H1 (cell line): Measurements from ENCODE around the gene SPEF2. TPM values are rescaled to one million over a fixed set of nuclear protein-coding genes. Genes with fewer than 3 reads are reported as not detected.

Experiments used
- CTCF ChIA-PET: fragments of 300-600 bp; sonication (Branson Sonifier 250); formaldehyde crosslinking; loops from one replicate; lab custom pipeline; 2021; ENCODE audit not compliant: partially characterized antibody; lab: Charles Lee
- POLR2A ChIA-PET: fragments of 300-600 bp; sonication (Branson Sonifier 250); formaldehyde crosslinking; loops from one replicate; lab custom pipeline; 2021; ENCODE audit warnings: inconsistent platforms; ENCODE audit not compliant: partially characterized antibody; lab: Charles Lee
- DNase-seq, 2 experiments: peaks; one replicate each; pipeline versions ENCODE4 v3.0.0 to v3.0.0-alpha.2; 2010 to 2022; ENCODE audit warnings: low spot score in 2 of 2, low read depth in 1 of 2, mixed read lengths in 1 of 2
- FAIRE-seq: peaks from 2 replicates; lab custom pipeline; 2011; peaks lifted over from hg19 to GRCh38; lab: Jason Lieb, UNC
- H2AFZ ChIP-seq: 2 replicates; pipeline ENCODE4 v1.8.1; 2012; ENCODE audit warnings: low read length, inconsistent platforms
- H2AK5ac ChIP-seq: 2 replicates; pipeline ENCODE4 v1.6.1; 2013; ENCODE audit warnings: low read depth, low read length
- H2BK120ac ChIP-seq: replicated peaks from 2 replicates; pipeline ENCODE3; 2013; ENCODE audit warnings: low read depth, low read length, inconsistent platforms
- H2BK12ac ChIP-seq: 2 replicates; pipeline ENCODE4 v1.6.1; 2013; ENCODE audit warnings: low read depth, low read length
- H2BK15ac ChIP-seq: 2 replicates; pipeline ENCODE4 v1.6.1; 2013; ENCODE audit warnings: low read length
- H2BK20ac ChIP-seq: 2 replicates; pipeline ENCODE4 v1.6.1; 2013; ENCODE audit warnings: low read length
- H2BK5ac ChIP-seq: 2 replicates; pipeline ENCODE4 v1.6.1; 2013; ENCODE audit warnings: low read depth, low read length
- H3K14ac ChIP-seq: 2 replicates; pipeline ENCODE4 v1.6.1; 2013; ENCODE audit warnings: inconsistent platforms; ENCODE audit not compliant: insufficient read length
- H3K18ac ChIP-seq: 2 replicates; pipeline ENCODE4 v1.6.1; 2013; ENCODE audit warnings: low read length; ENCODE audit errors: extremely low read depth
- H3K23ac ChIP-seq: 2 replicates; pipeline ENCODE4 v1.6.1; 2013; ENCODE audit warnings: inconsistent platforms; ENCODE audit not compliant: insufficient read length
- H3K23me2 ChIP-seq: 2 replicates; pipeline ENCODE4 v1.6.1; 2013; ENCODE audit warnings: low read depth, low read length
- H3K27ac ChIP-seq: 2 replicates; pipeline ENCODE4 v1.6.1; 2011; ENCODE audit warnings: low read depth, low read length, inconsistent platforms
- H3K27me3 ChIP-seq, 4 experiments: replicated peaks in 1 of 4; 1 replicate in 1 of 4; 2 replicates in 3 of 4; pipeline versions ENCODE4 v1.6.1 to v1.8.1; 2011 to 2013; ENCODE audit warnings: low read length in 3 of 4, mild to moderate bottlenecking in 3 of 4, inconsistent platforms in 2 of 4, mixed read lengths in 2 of 4, moderate library complexity in 1 of 4; ENCODE audit not compliant: control insufficient read depth in 3 of 4, insufficient read depth in 3 of 4; ENCODE audit errors: extremely low read depth in 1 of 4
- H3K36me3 ChIP-seq, 4 experiments: 2 replicates each; pipeline versions ENCODE4 v1.6.1 to v1.8.1; 2011 to 2013; ENCODE audit warnings: mild to moderate bottlenecking in 4 of 4, low read length in 3 of 4, moderate library complexity in 2 of 4, control low read depth in 1 of 4, inconsistent platforms in 1 of 4; ENCODE audit not compliant: insufficient read depth in 4 of 4, control insufficient read depth in 2 of 4
- H3K4ac ChIP-seq: replicated peaks from 2 replicates; pipeline ENCODE3; 2013; ENCODE audit warnings: low read length, low read depth, mixed read lengths, inconsistent platforms; ENCODE audit not compliant: insufficient read length
- H3K4me1 ChIP-seq, 4 experiments: replicated peaks in 1 of 4; 1 replicate in 1 of 4; 2 replicates in 3 of 4; pipeline versions ENCODE4 v1.6.1 to v1.8.1; 2011 to 2013; ENCODE audit warnings: low read length in 3 of 4, inconsistent platforms in 2 of 4, mixed read lengths in 1 of 4; ENCODE audit not compliant: insufficient read depth in 4 of 4, control insufficient read depth in 3 of 4
- H3K4me2 ChIP-seq, 2 experiments: 2 replicates each; pipeline versions ENCODE4 v1.6.1 to v1.8.1; 2011 to 2013; ENCODE audit warnings: low read depth in 2 of 2, low read length in 2 of 2, control low read depth in 1 of 2, inconsistent platforms in 1 of 2, mild to moderate bottlenecking in 1 of 2; ENCODE audit not compliant: insufficient read depth in 1 of 2
- H3K4me3 ChIP-seq, 4 experiments: fragments of 200-600, 300-600 bp in 1 of 4; sonication (generic), shearing (Covaris generic), sonication (Bioruptor Twin) in 1 of 4; 2 replicates each; pipeline versions ENCODE4 v1.5.1 to v1.8.1; 2011 to 2016; ENCODE audit warnings: low read length in 4 of 4, low read depth in 3 of 4, control low read depth in 2 of 4, inconsistent platforms in 2 of 4, mild to moderate bottlenecking in 2 of 4, mixed read lengths in 1 of 4, moderate library complexity in 1 of 4; ENCODE audit not compliant: insufficient read depth in 2 of 4; ENCODE audit errors: extremely low read depth in 1 of 4
- H3K56ac ChIP-seq: replicated peaks from 2 replicates; pipeline ENCODE3; 2013; ENCODE audit warnings: low read depth, mild to moderate bottlenecking, mixed read lengths, low read length, inconsistent platforms; ENCODE audit not compliant: insufficient read length
- H3K79me1 ChIP-seq: 2 replicates; pipeline ENCODE4 v1.6.1; 2013; ENCODE audit warnings: low read depth, low read length, control low read depth
- H3K79me2 ChIP-seq, 2 experiments: 2 replicates each; pipeline versions ENCODE4 v1.6.1 to v1.8.1; 2012 to 2013; ENCODE audit warnings: low read length in 2 of 2, mild to moderate bottlenecking in 2 of 2, inconsistent platforms in 1 of 2; ENCODE audit not compliant: insufficient read depth in 2 of 2, control insufficient read depth in 1 of 2
- H3K9ac ChIP-seq, 4 experiments: replicated peaks in 1 of 4; 1 replicate in 1 of 4; 2 replicates in 3 of 4; pipeline versions ENCODE4 v1.6.1 to v1.8.1; 2011 to 2013; ENCODE audit warnings: low read depth in 3 of 4, low read length in 3 of 4, control low read depth in 2 of 4, mild to moderate bottlenecking in 2 of 4, moderate library complexity in 2 of 4, inconsistent platforms in 1 of 4; ENCODE audit errors: extremely low read depth in 1 of 4
- H3K9me3 ChIP-seq, 2 experiments: 2 replicates each; pipeline versions ENCODE4 v1.6.1 to v1.8.1; 2012 to 2013; ENCODE audit warnings: mild to moderate bottlenecking in 2 of 2, moderate library complexity in 2 of 2, control low read depth in 1 of 2, inconsistent platforms in 1 of 2, low read depth in 1 of 2, low read length in 1 of 2, mixed read lengths in 1 of 2; ENCODE audit not compliant: insufficient read depth in 2 of 2
- H4K20me1 ChIP-seq, 2 experiments: replicated peaks in 1 of 2; 2 replicates each; pipeline versions ENCODE3 to v1.8.1; 2011 to 2013; ENCODE audit warnings: inconsistent platforms in 2 of 2, low read length in 2 of 2, mild to moderate bottlenecking in 1 of 2; ENCODE audit not compliant: insufficient read depth in 2 of 2, control insufficient read depth in 1 of 2
- H4K5ac ChIP-seq: 2 replicates; pipeline ENCODE4 v1.6.1; 2013; ENCODE audit warnings: low read length, low read depth, mixed read lengths, inconsistent platforms; ENCODE audit not compliant: insufficient read length
- H4K8ac ChIP-seq: 2 replicates; pipeline ENCODE4 v1.8.0; 2013; ENCODE audit warnings: mild to moderate bottlenecking, moderate library complexity, low read length, inconsistent platforms; ENCODE audit not compliant: insufficient read depth; ENCODE audit errors: extremely low read depth
- H4K91ac ChIP-seq: replicated peaks from 2 replicates; pipeline ENCODE3; 2013; ENCODE audit warnings: low read length, mixed read lengths, inconsistent platforms; ENCODE audit not compliant: insufficient read length
- BCL11A ChIP-seq, 2 experiments: IDR thresholded peaks; one replicate each; pipeline ENCODE4 v1.6.1; 2011; ENCODE audit warnings: low read depth in 2 of 2, low read length in 2 of 2, mild to moderate bottlenecking in 2 of 2
- BRCA1 ChIP-seq: IDR thresholded peaks from 2 replicates; pipeline ENCODE4 v1.6.1; 2012; ENCODE audit warnings: low read depth, low read length, improper control_type of control experiment
- CBX5 ChIP-seq: fragments of 300-800, 300-1000 bp; sonication (generic); IDR thresholded peaks from 2 replicates; pipeline ENCODE4 v1.7.1; 2016; ENCODE audit warnings: antibody characterized with exemption, low read length, low read depth
- CEBPB ChIP-seq: IDR thresholded peaks from 2 replicates; pipeline ENCODE4 v1.6.1; 2012; ENCODE audit warnings: low read depth, low read length
- EGR1 ChIP-seq: IDR thresholded peaks from 2 replicates; pipeline ENCODE4 v1.6.1; 2011; ENCODE audit warnings: low read depth, low read length, borderline replicate concordance
- EP300 ChIP-seq, 2 experiments: IDR thresholded peaks; 1 replicate in 1 of 2; 2 replicates in 1 of 2; pipeline ENCODE4 v1.6.1; 2011 to 2012; ENCODE audit warnings: low read depth in 2 of 2, low read length in 2 of 2, mild to moderate bottlenecking in 2 of 2, borderline replicate concordance in 1 of 2, inconsistent platforms in 1 of 2, moderate library complexity in 1 of 2
- KDM4A ChIP-seq: IDR thresholded peaks from one replicate; pipeline ENCODE4 v1.7.1; 2012; ENCODE audit warnings: low read depth, mild to moderate bottlenecking, moderate library complexity, low read length, inconsistent platforms; ENCODE audit not compliant: severe bottlenecking
- PHF8 ChIP-seq: fragments of 200-600 bp; sonication (generic); conservative IDR thresholded peaks from 2 replicates; pipeline ENCODE4 v1.7.1; 2012; ENCODE audit warnings: low read depth, mild to moderate bottlenecking, inconsistent platforms, low read length, moderate library complexity
- POLR2A ChIP-seq, 2 experiments: IDR thresholded peaks; 1 replicate in 1 of 2; 2 replicates in 1 of 2; pipeline ENCODE4 v1.6.1; 2011; ENCODE audit warnings: low read depth in 2 of 2, low read length in 2 of 2, mild to moderate bottlenecking in 2 of 2; ENCODE audit errors: control extremely low read depth in 1 of 2
- POU5F1 ChIP-seq: IDR thresholded peaks from 2 replicates; pipeline ENCODE4 v1.6.1; 2011; ENCODE audit warnings: low read depth, mild to moderate bottlenecking, low read length, moderate library complexity
- RNF2 ChIP-seq: fragments of 200-900, 300-1000 bp; sonication (generic); IDR thresholded peaks from 2 replicates; pipeline ENCODE4 v1.7.1; 2016; ENCODE audit warnings: borderline replicate concordance, low read depth, mild to moderate bottlenecking, antibody characterized with exemption, low read length; ENCODE audit not compliant: poor library complexity, severe bottlenecking; ENCODE audit errors: missing control alignments
- SIN3A ChIP-seq, 2 experiments: IDR thresholded peaks in 1 of 2; conservative IDR thresholded peaks in 1 of 2; 2 replicates each; pipeline ENCODE4 v1.6.1; 2011 to 2012; ENCODE audit warnings: low read length in 2 of 2, improper control_type of control experiment in 1 of 2, low read depth in 1 of 2, mild to moderate bottlenecking in 1 of 2
- SP2 ChIP-seq: IDR thresholded peaks from 2 replicates; pipeline ENCODE4 v1.6.1; 2012; ENCODE audit warnings: mild to moderate bottlenecking, low read length, inconsistent platforms
- TAF7 ChIP-seq: optimal IDR thresholded peaks from 2 replicates; pipeline ENCODE3; 2011; ENCODE audit warnings: low read depth, mild to moderate bottlenecking, inconsistent platforms, low read length, moderate library complexity, borderline replicate concordance
- TBP ChIP-seq: IDR thresholded peaks from 2 replicates; pipeline ENCODE4 v1.6.1; 2011; ENCODE audit warnings: low read depth, low read length, improper control_type of control experiment
- WGBS, 2 experiments: shearing (Covaris generic) in 1 of 2; methylation state at CpG; one replicate each; pipeline versions ENCODE4 v1.1.6 to v1.1.7; 2013 to 2015; ENCODE audit warnings: low lambda C conversion rate in 2 of 2, mixed read lengths in 2 of 2, inconsistent platforms in 1 of 2, low coverage in 1 of 2, missing lambda C conversion rate in 1 of 2; ENCODE audit not compliant: insufficient replicate concordance in 2 of 2, insufficient coverage in 1 of 2, insufficient read length in 1 of 2; ENCODE audit errors: extremely low coverage in 1 of 2, missing lambda C conversion rate in 1 of 2; 5-methylcytosine and 5-hydroxymethylcytosine counted together
- polyA plus RNA-seq, 7 experiments: library from polyadenylated mRNA; depleted of rRNA in 3 of 7; stranded (reverse) in 5 of 7; unstranded in 2 of 7; fragments of >200 nt in 5 of 7; fragments of 200-250 nt in 2 of 7; gene quantifications; 1 replicate in 5 of 7; 2 replicates in 1 of 7; 4 replicates in 1 of 7; pipeline versions ENCODE4 v1.2.1 to v1.2.3, GENCODE V29; 2011 to 2013; ENCODE audit warnings: missing spikeins in 2 of 7, mixed read lengths in 2 of 7
- total RNA-seq: library from RNA; stranded (reverse); fragmentation: NEBNext Ultra II Directional; extraction: Animal tissue kit (Norgen Biotek cat#: 25700); gene quantifications from 2 replicates; pipeline ENCODE4 v1.2.1, GENCODE V29; 2021

SPEF2 gene
- total and polyA plus RNA-seq, 2 of the 8 experiments (the other 6 are each of a cell fraction or from before 2014, with no cell fraction given), result 0.14 to 0.73 TPM

DNA sequence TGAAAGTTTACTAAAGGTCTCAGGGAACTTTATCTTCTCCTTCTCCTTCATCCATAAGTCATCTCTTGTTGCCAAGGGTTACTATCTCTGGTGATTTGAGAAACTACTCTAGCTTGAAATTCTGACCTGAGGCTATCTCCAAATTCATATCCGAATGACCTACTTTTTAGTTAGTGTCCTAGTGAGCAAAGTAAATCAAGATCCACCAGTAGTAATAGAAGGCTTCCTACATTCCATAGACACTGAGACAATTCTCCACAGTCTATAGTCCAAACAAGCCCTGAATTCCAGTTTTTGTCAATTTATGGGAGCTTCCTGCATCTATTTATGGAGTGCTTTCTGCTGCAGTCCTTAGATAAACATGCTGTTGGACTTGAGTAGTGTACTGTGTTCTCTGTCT lies 244.1 kb downstream of the SPEF2 start:
- Histone ChIP-seq H3K4me1 (peaks cover 0 to 7% (median 2%) of the 10 kb centered on the region in 4 experiments; a peak in 3 of 7 replicates), H3K18ac (no peak overlapping the region), H2AK5ac (no peak overlapping the region), H4K91ac (no peak overlapping the region), H2BK20ac (no peak overlapping the region), H3K9me3 (no peaks in the 10 kb centered on the region), H3K27ac (no peak overlapping the region), H3K79me2 (no peaks in the 10 kb centered on the region), H4K5ac (no peak overlapping the region), H3K9ac (no peak overlapping the region), H3K4me3 (no peak overlapping the region), H4K20me1 (no peaks in the 10 kb centered on the region), H3K27me3 (no peaks in the 10 kb centered on the region), H3K79me1 (no peaks in the 10 kb centered on the region), H2BK12ac (no peak overlapping the region), H2BK5ac (no peak overlapping the region), H4K8ac (no peak overlapping the region), H3K4ac (no peak overlapping the region), H3K56ac (no peak overlapping the region), H3K23me2 (no peaks in the 10 kb centered on the region), H3K36me3 (no peaks in the 10 kb centered on the region; a peak in 1 of 8 replicates), H3K14ac (no peak overlapping the region), H3K23ac (no peak overlapping the region), H2AFZ (no peak overlapping the region), H3K4me2 (no peak overlapping the region), H2BK120ac (no peak overlapping the region), H2BK15ac (no peak overlapping the region)
- FAIRE-seq (no peak), DNase-seq (no peak)
- CTCF ChIA-PET, result no interaction called here
- POLR2A ChIA-PET, result no interaction called here
- WGBS, 2 experiments, result 80% methylated on average over 1 of the region's 1 CpG; no CpG with 5 or more reads in 1 of the 2 experiments
- TF ChIP-seq CEBPB (no peak), TBP (no peak), KDM4A (no peak), EGR1 (no peak), SP2 (no peak), POLR2A (IDR thresholded peaks at IDR 0.05; ENCODE audit: control extremely low read depth in 1 of 2, low read depth in 2 of 2, low read length in 2 of 2) (no peak), BRCA1 (no peak), TAF7 (no peak), EP300 (IDR thresholded peaks at IDR 0.05; ENCODE audit: borderline replicate concordance in 1 of 2, low read depth in 2 of 2, low read length in 2 of 2) (no peak), CBX5 (no peak), POU5F1 (no peak), BCL11A (IDR thresholded peaks at IDR 0.05; ENCODE audit: low read depth in 2 of 2, low read length in 2 of 2) (no peak), PHF8 (no peak), RNF2 (no peak), SIN3A (conservative IDR thresholded peaks at IDR 0.05 in 1 of 2, IDR thresholded peaks at IDR 0.05 in 1 of 2; ENCODE audit: low read depth in 1 of 2, low read length in 2 of 2) (no peak)
